Caco-2 (cell line): ENCODE measurements around the gene PDCD6IP. TPM values are rescaled to one million over a fixed set of nuclear protein-coding genes. Genes with fewer than 3 reads are reported as not detected.

Experiments used
- BruUV-seq: library from RNA; stranded (reverse); fragments of 400-500 nt; replicated peaks from 2 replicates; lab custom pipeline; 2021; lab: Mats Ljungman, UMichigan
- CTCF ChIA-PET: fragments of 300-600 bp; sonication (Branson Sonifier 250); formaldehyde crosslinking; loops from one replicate; lab custom pipeline; 2022; ENCODE audit warnings: antibody characterized with exemption; lab: Charles Lee
- POLR2A ChIA-PET: fragments of 300-600 bp; sonication (Branson Sonifier 250); formaldehyde crosslinking; loops from one replicate; lab custom pipeline; 2022; ENCODE audit warnings: antibody characterized with exemption; lab: Charles Lee
- DNase-seq, 2 experiments: peaks; one replicate each; pipeline versions ENCODE4 v3.0.0 to v3.0.0-alpha.2; 2020 to 2022
- H3K27me3 ChIP-seq: replicated peaks from 2 replicates; pipeline ENCODE4 v1.6.0; 2011; ENCODE audit warnings: low read length; ENCODE audit not compliant: control insufficient read depth, insufficient read depth
- H3K36me3 ChIP-seq: 2 replicates; pipeline ENCODE4 v1.5.1; 2011; ENCODE audit warnings: low read length; ENCODE audit not compliant: control insufficient read depth, insufficient read depth
- H3K4me1 ChIP-seq: fragments of 250-450 bp; sonication (Bioruptor Pico); 2 replicates; pipeline ENCODE4 v1.5.1; 2020; ENCODE audit warnings: mild to moderate bottlenecking
- H3K4me3 ChIP-seq: 2 replicates; pipeline ENCODE4 v1.5.1; 2011; ENCODE audit warnings: low read depth, mild to moderate bottlenecking, control low read depth, low read length
- H3K9me3 ChIP-seq: fragments of 250-450 bp; sonication (Bioruptor Pico); 2 replicates; pipeline ENCODE4 v1.5.1; 2020; ENCODE audit warnings: mild to moderate bottlenecking, moderate library complexity
- H3K27ac Mint-ChIP-seq: one replicate; pipeline ENCODE4 v1.8.0; 2022; ENCODE audit warnings: mixed read lengths; ENCODE audit not compliant: unreplicated experiment
- H3K27me3 Mint-ChIP-seq: one replicate; pipeline ENCODE4 v1.8.0; 2022; ENCODE audit warnings: mixed read lengths; ENCODE audit not compliant: insufficient read depth, unreplicated experiment
- H3K36me3 Mint-ChIP-seq: one replicate; pipeline ENCODE4 v1.8.0; 2022; ENCODE audit warnings: mild to moderate bottlenecking, mixed read lengths; ENCODE audit not compliant: insufficient read depth, unreplicated experiment
- H3K4me1 Mint-ChIP-seq: one replicate; pipeline ENCODE4 v1.8.0; 2022; ENCODE audit warnings: low read depth, mixed read lengths; ENCODE audit not compliant: unreplicated experiment
- H3K4me3 Mint-ChIP-seq: one replicate; pipeline ENCODE4 v1.8.0; 2022; ENCODE audit warnings: mild to moderate bottlenecking, moderate library complexity, mixed read lengths; ENCODE audit not compliant: unreplicated experiment
- H3K9me3 Mint-ChIP-seq: one replicate; pipeline ENCODE4 v1.8.0; 2022; ENCODE audit warnings: mixed read lengths; ENCODE audit not compliant: unreplicated experiment
- CTCF ChIP-seq, 2 experiments: fragments of 200-600 bp in 1 of 2; IDR thresholded peaks; 1 replicate in 1 of 2; 2 replicates in 1 of 2; pipeline versions ENCODE4 v1.5.1 to v1.8.0; 2011 to 2022; ENCODE audit warnings: antibody characterized with exemption in 1 of 2, control low read depth in 1 of 2, inconsistent platforms in 1 of 2, low read depth in 1 of 2, low read length in 1 of 2, mild to moderate bottlenecking in 1 of 2, moderate library complexity in 1 of 2; ENCODE audit not compliant: insufficient read depth in 1 of 2, severe bottlenecking in 1 of 2, unreplicated experiment in 1 of 2
- intact Hi-C: fragments of 100-400 bp; cut with micrococcal nuclease; formaldehyde crosslinking; loops from one replicate; pipeline ENCODE4 v1.10.0; 2022; ENCODE audit not compliant: unreplicated experiment
- total RNA-seq: library from RNA; stranded (reverse); gene quantifications from 2 replicates; pipeline ENCODE4 v1.2.3, GENCODE V29; 2022

The PDCD6IP gene
- total RNA-seq, 1 experiment from 2014 or later = 185 TPM

- ChIA-PET CTCF (no interaction called here), POLR2A (no interaction called here)
- H3K36me3 Mint-ChIP-seq = no peaks in the 10 kb centered on the region
- TF ChIP-seq CTCF (IDR thresholded peaks at IDR 0.05; ENCODE audit: insufficient read depth in 1 of 2, low read depth in 1 of 2, low read length in 1 of 2, severe bottlenecking in 1 of 2, unreplicated experiment in 1 of 2) = no peak
- Histone ChIP-seq H3K36me3 (no peaks in the 10 kb centered on the region), H3K4me1 (peaks cover 8% of the 10 kb centered on the region), H3K9me3 (no peaks in the 10 kb centered on the region), H3K4me3 (no peak overlapping the region), H3K27me3 (no peaks in the 10 kb centered on the region)
- BruUV-seq = no TSS peak
- no peak overlapping the region for H3K4me3 Mint-ChIP-seq
- no peak for DNase-seq
- H3K4me1 Mint-ChIP-seq = peaks cover 8% of the 10 kb centered on the region
- H3K27ac Mint-ChIP-seq = no peak overlapping the region
- no peaks in the 10 kb centered on the region for H3K9me3 Mint-ChIP-seq
- intact Hi-C loops = no loop called here
- no peaks in the 10 kb centered on the region for H3K27me3 Mint-ChIP-seq
These were observed 111.1 kb downstream of the PDCD6IP start for GRCh38 chr3:33909547-33909946.

- Histone ChIP-seq H3K4me1 (peaks cover 8% of the 10 kb centered on the region), H3K9me3 (no peaks in the 10 kb centered on the region), H3K36me3 (no peaks in the 10 kb centered on the region), H3K4me3 (no peak overlapping the region), H3K27me3 (no peaks in the 10 kb centered on the region)
- intact Hi-C loops = no loop called here
- no peak for DNase-seq
- no peak for TF ChIP-seq CTCF (IDR thresholded peaks at IDR 0.05; ENCODE audit: insufficient read depth in 1 of 2, low read depth in 1 of 2, low read length in 1 of 2, severe bottlenecking in 1 of 2, unreplicated experiment in 1 of 2)
- POLR2A ChIA-PET = no interaction called here
- H3K36me3 Mint-ChIP-seq = no peaks in the 10 kb centered on the region
- no peak overlapping the region for H3K4me3 Mint-ChIP-seq
- H3K27me3 Mint-ChIP-seq = no peaks in the 10 kb centered on the region
- H3K9me3 Mint-ChIP-seq = no peaks in the 10 kb centered on the region
- H3K27ac Mint-ChIP-seq = no peak overlapping the region
- peaks cover 8% of the 10 kb centered on the region for H3K4me1 Mint-ChIP-seq
- CTCF ChIA-PET = no interaction called here
- no TSS peak for BruUV-seq
These were observed 111.6 kb downstream of the PDCD6IP start for GRCh38 chr3:33910031-33910430.

GRCh38 chr3:33911525-33912322, 113.3 kb downstream of the PDCD6IP start:
- peaks cover 8% of the 10 kb centered on the region for H3K4me1 ChIP-seq
- no peak overlapping the region for H3K4me3 Mint-ChIP-seq
- H3K4me3 ChIP-seq = no peak overlapping the region
- H3K9me3 ChIP-seq = no peaks in the 10 kb centered on the region
- H3K36me3 ChIP-seq = no peaks in the 10 kb centered on the region
- ChIA-PET POLR2A (no interaction called here), CTCF (no interaction called here)
- no peaks in the 10 kb centered on the region for H3K9me3 Mint-ChIP-seq
- no peak for TF ChIP-seq CTCF (IDR thresholded peaks at IDR 0.05; ENCODE audit: insufficient read depth in 1 of 2, low read depth in 1 of 2, low read length in 1 of 2, severe bottlenecking in 1 of 2, unreplicated experiment in 1 of 2)
- no TSS peak for BruUV-seq
- H3K36me3 Mint-ChIP-seq = no peaks in the 10 kb centered on the region
- peaks cover 8% of the 10 kb centered on the region for H3K4me1 Mint-ChIP-seq
- H3K27me3 ChIP-seq = no peaks in the 10 kb centered on the region
- H3K27ac Mint-ChIP-seq = no peak overlapping the region
- H3K27me3 Mint-ChIP-seq = no peaks in the 10 kb centered on the region
- no peak for DNase-seq
- intact Hi-C loops = no loop called here
